Lung (tissue), 12 donors: Measurements from ENCODE around the gene TGFBR1. TPM values are rescaled to one million over a fixed set of nuclear protein-coding genes. Genes with fewer than 3 reads are reported as not detected.

Source experiments
- ATAC-seq: fragments of 200-7000 bp; cut with Tn5 transposase; one replicate; pipeline ENCODE4 v1.9.1; 2020; ENCODE audit warnings: moderate number of reproducible peaks; ENCODE audit not compliant: insufficient read depth, low FRiP score
- DNase-seq, 3 donors: peaks; one replicate each; pipeline ENCODE4 v3.0.0-alpha.2; 2013 to 2017
- H3K27ac ChIP-seq, 2 donors: one replicate each; pipeline ENCODE4 v1.5.1; 2013; ENCODE audit warnings: mild to moderate bottlenecking in 2 of 2, moderate library complexity in 2 of 2, control low read depth in 1 of 2, inconsistent platforms in 1 of 2, low read depth in 1 of 2, low read length in 1 of 2
- H3K27me3 ChIP-seq, 3 donors: one replicate each; pipeline ENCODE4 v1.5.1; 2013; ENCODE audit warnings: low read length in 2 of 3; ENCODE audit not compliant: control insufficient read depth in 3 of 3, insufficient read depth in 3 of 3
- H3K36me3 ChIP-seq, 4 donors: one replicate each; pipeline ENCODE4 v1.5.1; 2013; ENCODE audit warnings: low read length in 4 of 4, mild to moderate bottlenecking in 1 of 4, moderate library complexity in 1 of 4; ENCODE audit not compliant: control insufficient read depth in 4 of 4, insufficient read depth in 4 of 4
- H3K4me1 ChIP-seq, 5 donors: one replicate each; pipeline ENCODE4 v1.5.1; 2013; ENCODE audit warnings: low read length in 5 of 5, mild to moderate bottlenecking in 2 of 5, moderate library complexity in 1 of 5; ENCODE audit not compliant: control insufficient read depth in 5 of 5, insufficient read depth in 5 of 5
- H3K4me3 ChIP-seq: one replicate; pipeline ENCODE4 v1.5.1; 2013; ENCODE audit warnings: mild to moderate bottlenecking, control low read depth, moderate library complexity
- H3K9ac ChIP-seq, 2 donors: one replicate each; pipeline ENCODE4 v1.5.1; 2013; ENCODE audit warnings: low read length in 2 of 2, control low read depth in 1 of 2; ENCODE audit not compliant: insufficient read depth in 1 of 2
- H3K9me3 ChIP-seq, 4 donors: one replicate each; pipeline ENCODE4 v1.5.1; 2013; ENCODE audit warnings: low read length in 3 of 4, mild to moderate bottlenecking in 1 of 4, moderate library complexity in 1 of 4; ENCODE audit not compliant: control insufficient read depth in 4 of 4, insufficient read depth in 3 of 4
- CTCF ChIP-seq: IDR thresholded peaks from 2 replicates; pipeline ENCODE4 v1.5.1; 2012; ENCODE audit warnings: mild to moderate bottlenecking; ENCODE audit errors: control extremely low read depth, extremely low read depth
- WGBS, 2 donors: extraction: QIAGEN DNeasy Blood & Tissue Kit; methylation state at CpG; one replicate each; pipeline ENCODE4 v1.1.7; 2013; 5-methylcytosine and 5-hydroxymethylcytosine counted together
- polyA plus RNA-seq, 2 donors: library from polyadenylated mRNA; stranded (reverse); fragments of 200-250 nt; gene quantifications; one replicate each; pipeline ENCODE4 v1.2.1, GENCODE V29; 2013
- total RNA-seq, 2 donors: library from RNA; depleted of rRNA in 1 of 2; stranded (reverse); fragments of >200 nt in 1 of 2; gene quantifications; one replicate each; pipeline ENCODE4 v1.2.1, GENCODE V29; 2014 to 2021
- donor health status: control.
- donor health status: control.
- donor health status: Bipolar disorder and iron deficiency.
- donor health status: healthy.
- donor health status: DM: yes; HTN: yes; CAD: no.

The TGFBR1 gene
- total and polyA plus RNA-seq, 4 donors: 14.2 to 73.2 (median 28.9) TPM

- DNase-seq (no peak), ATAC-seq (no peak)
- Histone ChIP-seq H3K9me3 (no peaks in the 10 kb centered on the region), H3K4me1 (peaks cover 0 to 17% (median 5%) of the 10 kb centered on the region in 5 donors), H3K4me3 (no peak overlapping the region), H3K36me3 (no peaks in the 10 kb centered on the region), H3K9ac (no peak overlapping the region), H3K27ac (no peak overlapping the region), H3K27me3 (no peaks in the 10 kb centered on the region)
- TF ChIP-seq CTCF: no peak
- WGBS, 2 donors: 78 to 83% methylated on average over 9 of the region's 9 CpGs
These were observed 75.7 kb downstream of the TGFBR1 start for GRCh38 chr9:99180662-99181061.

GRCh38 chr9:99181206-99181605 lies 76.3 kb downstream of the TGFBR1 start:
- Histone ChIP-seq H3K9ac (no peak overlapping the region), H3K27me3 (no peaks in the 10 kb centered on the region), H3K27ac (no peak overlapping the region), H3K4me3 (no peak overlapping the region), H3K9me3 (no peaks in the 10 kb centered on the region), H3K36me3 (no peaks in the 10 kb centered on the region), H3K4me1 (peaks cover 0 to 17% (median 5%) of the 10 kb centered on the region in 5 donors)
- ATAC-seq (no peak), DNase-seq (no peak)
- WGBS, 2 donors: 63 to 80% methylated on average over 2 of the region's 2 CpGs
- TF ChIP-seq CTCF: no peak

GRCh38 chr9:99181621-99182020 lies 76.7 kb downstream of the TGFBR1 start:
- WGBS, 2 donors: 32 to 62% methylated on average over 4 of the region's 4 CpGs
- Histone ChIP-seq H3K27ac (no peak overlapping the region), H3K9ac (no peak overlapping the region), H3K36me3 (no peaks in the 10 kb centered on the region), H3K4me3 (no peak overlapping the region), H3K27me3 (no peaks in the 10 kb centered on the region), H3K4me1 (peaks cover 0 to 17% (median 5%) of the 10 kb centered on the region in 5 donors), H3K9me3 (no peaks in the 10 kb centered on the region)
- no peak for TF ChIP-seq CTCF
- DNase-seq: no peak
- ATAC-seq: no peak

GRCh38 chr9:99182356-99182755 lies 77.4 kb downstream of the TGFBR1 start:
- peaks cover 0 to 1% (median 0%) of the 10 kb centered on the region in 3 donors for H3K27me3 ChIP-seq
- no peaks in the 10 kb centered on the region for H3K9me3 ChIP-seq
- no peak overlapping the region for H3K27ac ChIP-seq
- peaks cover 0 to 17% (median 5%) of the 10 kb centered on the region in 5 donors for H3K4me1 ChIP-seq
- 90 to 93% methylated on average over 3 of the region's 3 CpGs for WGBS, 2 donors
- H3K9ac ChIP-seq: no peak overlapping the region
- no peak for TF ChIP-seq CTCF
- no peak for ATAC-seq
- DNase-seq: no peak
- H3K4me3 ChIP-seq: no peak overlapping the region
- H3K36me3 ChIP-seq: no peaks in the 10 kb centered on the region
